Measurements from ENCODE around the gene WDR45. TPM values are rescaled to one million over a fixed set of nuclear protein-coding genes. Genes with fewer than 3 reads are reported as not detected.

The WDR45 gene
- total and polyA plus RNA-seq, 2 of the 13 experiments (the other 11 are each of a cell fraction or from before 2014, with no cell fraction given), result 16.4 to 65.5 TPM

GRCh38 chrX:49096419-49096818 is 16.7 kb upstream of the WDR45 start (continued):
- TF ChIP-seq CENPBD1 (CRISPR knock-in tag; IDR thresholded peaks at IDR 0.05; ENCODE audit: borderline replicate concordance, low read depth) (no peak), ATRX (CRISPR knock-in tag; IDR thresholded peaks at IDR 0.05; ENCODE audit: borderline replicate concordance) (no peak), ZNF232 (CRISPR knock-in tag; IDR thresholded peaks at IDR 0.05; ENCODE audit: borderline replicate concordance) (no peak), JDP2 (CRISPR knock-in tag; IDR thresholded peaks at IDR 0.05; ENCODE audit: borderline replicate concordance) (no peak)

- Histone ChIP-seq H3K36me3 (replicated peaks in 1 of 2; ENCODE audit: control insufficient read depth in 1 of 2, insufficient read depth in 2 of 2, low read length in 2 of 2) (no peaks in the 10 kb centered on the region), H3K4me1 (ENCODE audit: insufficient read depth, low read length) (no peaks in the 10 kb centered on the region), H3K9ac (ENCODE audit: insufficient read depth, low read depth, low read length) (no peak overlapping the region), H3K27me3 (ENCODE audit: control insufficient read depth in 1 of 2, insufficient read depth in 2 of 2, low read length in 2 of 2) (no peaks in the 10 kb centered on the region), H2AFZ (ENCODE audit: low read length) (no peak overlapping the region), H4K20me1 (ENCODE audit: insufficient read depth, low read length) (no peaks in the 10 kb centered on the region), H3K9me3 (ENCODE audit: low read length) (no peaks in the 10 kb centered on the region), H3K4me3 (replicated peaks in 1 of 3; ENCODE audit: insufficient read depth in 1 of 3, low read depth in 2 of 3, low read length in 3 of 3) (no peak overlapping the region), H3K79me2 (ENCODE audit: insufficient read depth, low read length) (no peaks in the 10 kb centered on the region), H3K27ac (ENCODE audit: extremely low read length, insufficient read depth, low read length) (no peak overlapping the region), H3K4me2 (ENCODE audit: low read depth, low read length) (no peak overlapping the region)
- TF ChIP-seq MAFG (CRISPR knock-in tag; IDR thresholded peaks at IDR 0.05) (no peak), ZNF768 (CRISPR knock-in tag; IDR thresholded peaks at IDR 0.05) (no peak), BCLAF1 (IDR thresholded peaks at IDR 0.05) (no peak), NAIF1 (CRISPR knock-in tag; IDR thresholded peaks at IDR 0.05; ENCODE audit: borderline replicate concordance) (no peak), ZNF235 (CRISPR knock-in tag; IDR thresholded peaks at IDR 0.05; ENCODE audit: borderline replicate concordance) (no peak)
- FAIRE-seq (no peak), DNase-seq (ENCODE audit: low spot score) (no peak), ATAC-seq (no peak)
- 93% methylated on average over 4 of the region's 4 CpGs for WGBS (ENCODE audit: low lambda C conversion rate)
- BruUV-seq (replicated peaks), result no TSS peak
- intact Hi-C loops (cut with micrococcal nuclease; ENCODE audit: unreplicated experiment) (no loop called here), in situ Hi-C loops (cut with HindIII; ENCODE audit: extremely low pct_ligation_motif_present, low pct_unique_long_range_greater_than_20kb) (no loop called here)
- ChIA-PET POLR2A (interaction anchor here (0.9 kb wide), 1 partner anchor 10 kb away, joined by 3 read pairs; the partner anchor contains the start of gene WDR45), CTCF (ENCODE audit: low intra/inter-chr PET ratio, low total read pairs) (no interaction called here)
Observed at GRCh38 chrX:49089553-49089952, 9.9 kb upstream of the WDR45 start.
